Mesenchymal stem cell (in vitro differentiated cells and primary cell): ENCODE data around the gene AGAP1. TPM values are rescaled to one million over a fixed set of nuclear protein-coding genes. Genes with fewer than 3 reads are reported as not detected.

ENCODE experiments used
- DNase-seq: peaks from one replicate; pipeline ENCODE4 v3.0.0-alpha.2; 2013
- H2AFZ ChIP-seq: one replicate; pipeline ENCODE4 v1.6.1; 2013; ENCODE audit warnings: low read depth, mild to moderate bottlenecking, control low read depth, inconsistent platforms, low read length, moderate library complexity
- H2AK5ac ChIP-seq: 2 replicates; pipeline ENCODE4 v1.6.1; 2013; ENCODE audit warnings: low read length, moderate library complexity, mild to moderate bottlenecking, inconsistent platforms; ENCODE audit not compliant: severe bottlenecking
- H2BK120ac ChIP-seq: one replicate; pipeline ENCODE4 v1.6.1; 2013; ENCODE audit warnings: low read depth, mild to moderate bottlenecking, inconsistent platforms, low read length, moderate library complexity
- H2BK12ac ChIP-seq, 2 experiments: one replicate each; pipeline ENCODE4 v1.6.1; 2013; ENCODE audit warnings: inconsistent platforms in 2 of 2, low read length in 2 of 2, mild to moderate bottlenecking in 2 of 2, moderate library complexity in 2 of 2, control low read depth in 1 of 2
- H2BK15ac ChIP-seq: one replicate; pipeline ENCODE4 v1.6.1; 2013; ENCODE audit warnings: mild to moderate bottlenecking, low read depth, inconsistent platforms; ENCODE audit not compliant: poor library complexity, severe bottlenecking
- H2BK5ac ChIP-seq: 2 replicates; pipeline ENCODE4 v1.6.1; 2013; ENCODE audit warnings: low read depth, mild to moderate bottlenecking, low read length, control low read depth, inconsistent platforms; ENCODE audit not compliant: poor library complexity, severe bottlenecking
- H3K14ac ChIP-seq, 2 experiments: one replicate each; pipeline ENCODE4 v1.6.1; 2013; ENCODE audit warnings: inconsistent platforms in 2 of 2, low read length in 2 of 2, control low read depth in 1 of 2, mild to moderate bottlenecking in 1 of 2, moderate library complexity in 1 of 2
- H3K18ac ChIP-seq, 2 experiments: one replicate each; pipeline ENCODE4 v1.6.1; 2013; ENCODE audit warnings: inconsistent platforms in 2 of 2, low read length in 2 of 2, control low read depth in 1 of 2, low read depth in 1 of 2, mild to moderate bottlenecking in 1 of 2
- H3K23ac ChIP-seq, 2 experiments: one replicate each; pipeline ENCODE4 v1.6.1; 2013; ENCODE audit warnings: inconsistent platforms in 2 of 2, low read length in 2 of 2, mild to moderate bottlenecking in 2 of 2, moderate library complexity in 2 of 2, control low read depth in 1 of 2
- H3K27ac ChIP-seq: 2 replicates; pipeline ENCODE4 v1.5.1; 2013; ENCODE audit warnings: mild to moderate bottlenecking, moderate library complexity, low read length, control low read depth, inconsistent platforms; ENCODE audit not compliant: poor library complexity, severe bottlenecking
- H3K27me3 ChIP-seq, 2 experiments: 2 replicates each; pipeline versions ENCODE4 v1.6.1 to v1.7.0; 2013; ENCODE audit warnings: low read length in 2 of 2, mild to moderate bottlenecking in 2 of 2, moderate library complexity in 2 of 2, control low read depth in 1 of 2, inconsistent platforms in 1 of 2; ENCODE audit not compliant: control insufficient read depth in 1 of 2, insufficient read depth in 1 of 2
- H3K36me3 ChIP-seq, 2 experiments: 2 replicates each; pipeline versions ENCODE4 v1.6.1 to v1.7.0; 2013; ENCODE audit warnings: low read length in 2 of 2, control low read depth in 1 of 2, inconsistent platforms in 1 of 2, low read depth in 1 of 2, mild to moderate bottlenecking in 1 of 2; ENCODE audit not compliant: insufficient read depth in 2 of 2, control insufficient read depth in 1 of 2
- H3K4ac ChIP-seq, 2 experiments: one replicate each; pipeline ENCODE4 v1.6.1; 2013; ENCODE audit warnings: inconsistent platforms in 2 of 2, low read length in 2 of 2, mild to moderate bottlenecking in 2 of 2, moderate library complexity in 2 of 2, control low read depth in 1 of 2, low read depth in 1 of 2
- H3K4me1 ChIP-seq: 2 replicates; pipeline ENCODE4 v1.6.1; 2013; ENCODE audit warnings: low read depth, low read length, control low read depth; ENCODE audit not compliant: control insufficient read depth, insufficient read depth
- H3K4me2 ChIP-seq: 2 replicates; pipeline ENCODE4 v1.6.1; 2013; ENCODE audit warnings: low read length, mild to moderate bottlenecking, inconsistent platforms; ENCODE audit not compliant: poor library complexity, severe bottlenecking
- H3K4me3 ChIP-seq, 2 experiments: 2 replicates each; pipeline versions ENCODE4 v1.5.1 to v1.7.0; 2013; ENCODE audit warnings: low read length in 2 of 2, mild to moderate bottlenecking in 2 of 2, control low read depth in 1 of 2, low read depth in 1 of 2; ENCODE audit not compliant: insufficient read depth in 1 of 2
- H3K79me1 ChIP-seq: replicated peaks from 2 replicates; pipeline ENCODE4 v1.6.1; 2013; ENCODE audit warnings: mild to moderate bottlenecking, control low read depth, low read length, inconsistent platforms; ENCODE audit not compliant: poor library complexity, severe bottlenecking
- H3K9ac ChIP-seq: 2 replicates; pipeline ENCODE4 v1.7.0; 2013; ENCODE audit warnings: mild to moderate bottlenecking, low read length, moderate library complexity
- H3K9me3 ChIP-seq: 2 replicates; pipeline ENCODE4 v1.7.0; 2013; ENCODE audit warnings: mild to moderate bottlenecking, low read length; ENCODE audit not compliant: control insufficient read depth
- H4K8ac ChIP-seq: one replicate; pipeline ENCODE4 v1.6.1; 2013; ENCODE audit warnings: inconsistent platforms, mild to moderate bottlenecking, low read length, moderate library complexity
- H4K91ac ChIP-seq: one replicate; pipeline ENCODE4 v1.6.1; 2013; ENCODE audit warnings: mild to moderate bottlenecking, low read length, inconsistent platforms
- WGBS: methylation state at CpG from one replicate; pipeline ENCODE4 v1.1.7; 2013; ENCODE audit warnings: mixed read lengths; 5-methylcytosine and 5-hydroxymethylcytosine counted together
- polyA plus RNA-seq, 2 experiments: library from polyadenylated mRNA; stranded (reverse); fragments of 200-250 nt; gene quantifications; one replicate each; pipeline ENCODE4 v1.2.3, GENCODE V29; 2013

Gene AGAP1
- polyA plus RNA-seq (2013, experiment 1 of 2): 19.4 TPM
- polyA plus RNA-seq (2013, experiment 2 of 2): 19.3 TPM

- peaks cover 30% of the 10 kb centered on the region for H3K4me1 ChIP-seq
- H2BK15ac ChIP-seq: peak within 1 kb of the TSS; percentile 95
- no peak within 1 kb of the TSS for H2BK5ac ChIP-seq
- peak within 1 kb of the TSS; percentile 78 to 97 for H3K18ac ChIP-seq
- peak within 1 kb of the TSS; percentile 92 for H4K8ac ChIP-seq
- H3K9ac ChIP-seq: peak within 1 kb of the TSS; percentile 85
- H4K91ac ChIP-seq: peak within 1 kb of the TSS; percentile 82
- DNase-seq: peak; percentile 86
- H2BK12ac ChIP-seq: peak within 1 kb of the TSS; percentile 35 to 57
- H3K27me3 ChIP-seq: no peaks in the 10 kb centered on the region
- H2AFZ ChIP-seq: peak within 1 kb of the TSS; percentile 86
- peak within 1 kb of the TSS; percentile 74 to 83 for H3K4me3 ChIP-seq
- WGBS: 2% methylated on average over 49 of the region's 156 CpGs
- peak within 1 kb of the TSS in 1 of 2 experiments; percentile 91 for H3K14ac ChIP-seq
- peak within 1 kb of the TSS; percentile 99 for H3K4me2 ChIP-seq
- peak within 1 kb of the TSS; percentile 78 to 84 for H3K4ac ChIP-seq
- H3K79me1 ChIP-seq: peaks cover 17% of the 10 kb centered on the region
- H3K9me3 ChIP-seq: no peaks in the 10 kb centered on the region
- H3K23ac ChIP-seq: peak within 1 kb of the TSS in 1 of 2 experiments; percentile 96
- no peak within 1 kb of the TSS for H2AK5ac ChIP-seq
- H2BK120ac ChIP-seq: peak within 1 kb of the TSS; percentile 96
- H3K27ac ChIP-seq: no peak within 1 kb of the TSS
- peaks cover 0 to 4% of the 10 kb centered on the region in 2 experiments for H3K36me3 ChIP-seq
These were observed at the start of gene AGAP1 for GRCh38 chr2:235493775-235494715. Gene AGAP1, plus strand, starts transcription at chr2:235494043.

- H3K27me3 ChIP-seq: peaks cover 0 to 9% of the 10 kb centered on the region in 2 experiments
- H4K91ac ChIP-seq: no peak overlapping the region
- no peak overlapping the region for H2AFZ ChIP-seq
- H3K4me1 ChIP-seq: no peaks in the 10 kb centered on the region
- no peaks in the 10 kb centered on the region for H3K36me3 ChIP-seq
- no peak overlapping the region for H3K23ac ChIP-seq
- H3K4ac ChIP-seq: no peak overlapping the region
- H4K8ac ChIP-seq: no peak overlapping the region
- no peak overlapping the region for H2BK12ac ChIP-seq
- no peak overlapping the region for H3K27ac ChIP-seq
- no peak overlapping the region for H3K4me2 ChIP-seq
- H3K4me3 ChIP-seq: no peak overlapping the region
- no peak overlapping the region for H3K14ac ChIP-seq
- H2BK120ac ChIP-seq: no peak overlapping the region
- no peak overlapping the region for H3K18ac ChIP-seq
- no peak overlapping the region for H2BK15ac ChIP-seq
- no peak for DNase-seq
- H2AK5ac ChIP-seq: no peak overlapping the region
- H3K9me3 ChIP-seq: peaks cover 5% of the 10 kb centered on the region
- H2BK5ac ChIP-seq: no peak overlapping the region
- no peak overlapping the region for H3K9ac ChIP-seq
- 85% methylated on average over 6 of the region's 7 CpGs for WGBS
- no peaks in the 10 kb centered on the region for H3K79me1 ChIP-seq
These were observed 49.7 kb upstream of the AGAP1 start for GRCh38 chr2:235444101-235444597.

DNA sequence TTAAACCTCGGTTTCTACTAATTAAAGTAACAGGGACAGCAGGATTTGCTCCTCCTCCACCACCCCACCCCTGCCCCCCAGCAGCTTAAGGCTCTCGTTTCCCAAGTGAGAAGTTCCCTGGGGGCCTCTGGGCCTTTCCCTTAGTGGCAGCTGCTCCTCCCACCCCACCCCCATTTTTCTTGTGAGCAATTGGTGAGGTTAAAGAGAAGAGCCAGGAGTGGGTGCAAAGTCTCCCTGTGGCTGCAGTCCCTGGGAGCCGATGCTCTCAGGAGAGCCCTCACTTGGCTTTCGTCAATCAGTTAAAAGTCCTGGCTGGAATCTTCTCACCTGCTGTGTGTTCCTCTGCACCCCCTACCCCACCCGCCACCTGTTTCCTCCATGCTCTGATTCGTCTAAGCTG is 48.7 kb upstream of the AGAP1 start:
- Histone ChIP-seq H4K91ac (no peak overlapping the region), H2BK5ac (no peak overlapping the region), H3K9me3 (peaks cover 5% of the 10 kb centered on the region), H3K18ac (no peak overlapping the region), H3K4me1 (peaks cover 3% of the 10 kb centered on the region), H2BK120ac (no peak overlapping the region), H3K4ac (no peak overlapping the region), H4K8ac (no peak overlapping the region), H3K79me1 (no peaks in the 10 kb centered on the region), H2AFZ (no peak overlapping the region), H2BK12ac (no peak overlapping the region), H3K27ac (no peak overlapping the region), H3K23ac (no peak overlapping the region), H3K36me3 (no peaks in the 10 kb centered on the region), H3K9ac (no peak overlapping the region), H3K4me2 (no peak overlapping the region), H3K27me3 (peaks cover 0 to 6% of the 10 kb centered on the region in 2 experiments), H3K4me3 (no peak overlapping the region), H3K14ac (no peak overlapping the region), H2AK5ac (no peak overlapping the region), H2BK15ac (no peak overlapping the region)
- DNase-seq: no peak
- 81% methylated on average over 5 of the region's 6 CpGs for WGBS

- H3K27me3 ChIP-seq: no peaks in the 10 kb centered on the region
- H2BK12ac ChIP-seq: no peak overlapping the region
- H3K4ac ChIP-seq: no peak overlapping the region
- H2AK5ac ChIP-seq: no peak overlapping the region
- 88% methylated on average over 5 of the region's 5 CpGs for WGBS
- H3K4me2 ChIP-seq: no peak overlapping the region
- no peak overlapping the region for H3K14ac ChIP-seq
- H3K36me3 ChIP-seq: no peaks in the 10 kb centered on the region
- no peak overlapping the region for H3K23ac ChIP-seq
- H4K8ac ChIP-seq: no peak overlapping the region
- H3K4me3 ChIP-seq: no peak overlapping the region
- no peak overlapping the region for H2BK120ac ChIP-seq
- peaks cover 3% of the 10 kb centered on the region for H3K4me1 ChIP-seq
- H3K18ac ChIP-seq: no peak overlapping the region
- DNase-seq: no peak
- no peak overlapping the region for H2BK5ac ChIP-seq
- no peak overlapping the region for H3K9ac ChIP-seq
- no peaks in the 10 kb centered on the region for H3K79me1 ChIP-seq
- H3K27ac ChIP-seq: no peak overlapping the region
- no peak overlapping the region for H2BK15ac ChIP-seq
- no peak overlapping the region for H4K91ac ChIP-seq
- H3K9me3 ChIP-seq: peaks cover 5% of the 10 kb centered on the region
- H2AFZ ChIP-seq: no peak overlapping the region
These were observed 47.8 kb upstream of the AGAP1 start for GRCh38 chr2:235446082-235446481.
